GM19023 (cell line): ENCODE measurements around the gene MFSD6.
"Not testable (repeated sequence)": the region's sequence is repeated elsewhere in the genome, so short reads cannot be mapped to it uniquely, and the experiment has no call there.

Experiments used
- ATAC-seq: cut with Tn5 transposase; IDR thresholded peaks from one replicate; pipeline ENCODE4 v1.9.1; 2021; ENCODE audit warnings: mild to moderate bottlenecking, moderate library complexity; ENCODE audit not compliant: unreplicated experiment

Gene MFSD6

GRCh38 chr2:190407662-190408537 lies at the start of gene MFSD6:
MFSD6 (plus strand) TSS chr2:190408355; CDS start chr2:190436030, 27,675 bp downstream.
- ATAC-seq = peak; percentile 70

GRCh38 chr2:190358655-190359448 lies 49.3 kb upstream of the MFSD6 start:
- not testable (repeated sequence) for ATAC-seq

GRCh38 chr2:190360561-190360960 lies 47.6 kb upstream of the MFSD6 start:
- no peak for ATAC-seq

- no peak for ATAC-seq
These were observed 47.2 kb upstream of the MFSD6 start for GRCh38 chr2:190360965-190361364.

- ATAC-seq = no peak
These were observed 46.6 kb upstream of the MFSD6 start for GRCh38 chr2:190361572-190361971.

- no peak for ATAC-seq
These were observed 45.3 kb upstream of the MFSD6 start for GRCh38 chr2:190362894-190363293.

GRCh38 chr2:190365499-190366204 lies 42.5 kb upstream of the MFSD6 start:
- ATAC-seq = no peak

GRCh38 chr2:190366248-190366753 lies 41.9 kb upstream of the MFSD6 start:
- ATAC-seq = no peak

GRCh38 chr2:190367091-190367490 lies 41.1 kb upstream of the MFSD6 start:
- ATAC-seq = no peak

GRCh38 chr2:190369635-190370034 lies 38.5 kb upstream of the MFSD6 start:
- no peak for ATAC-seq

GRCh38 chr2:190376083-190376482 lies 32.1 kb upstream of the MFSD6 start:
- ATAC-seq = no peak

- no peak for ATAC-seq
These were observed 31.4 kb upstream of the MFSD6 start for GRCh38 chr2:190376591-190377245.

GRCh38 chr2:190378880-190379237 lies 29.3 kb upstream of the MFSD6 start:
- no peak for ATAC-seq

GRCh38 chr2:190379249-190379964 lies 28.7 kb upstream of the MFSD6 start:
- no peak for ATAC-seq

- ATAC-seq = no peak
These were observed 27.2 kb upstream of the MFSD6 start for GRCh38 chr2:190380962-190381412.

- peak; percentile 79 for ATAC-seq
These were observed 25.3 kb upstream of the MFSD6 start for GRCh38 chr2:190382851-190383250.

- no peak for ATAC-seq
These were observed 20.7 kb upstream of the MFSD6 start for GRCh38 chr2:190387422-190387821.

- ATAC-seq = no peak
These were observed 11.9 kb upstream of the MFSD6 start for GRCh38 chr2:190396271-190396670.

- ATAC-seq = no peak
These were observed 5.1 kb upstream of the MFSD6 start for GRCh38 chr2:190402986-190403603.
